A673 (cell line): ENCODE measurements around the gene FBXW5.

Experiments used
- CTCF ChIP-seq: fragments of 300-800, 200-600 bp; sonication (generic); conservative IDR thresholded peaks from 2 replicates; pipeline ENCODE4 v1.5.1; 2017; ENCODE audit warnings: low read depth, mild to moderate bottlenecking, antibody characterized with exemption, low read length, moderate library complexity, mixed read lengths
- EZH2 ChIP-seq: fragments of 200-600 bp; sonication (generic); IDR thresholded peaks from 2 replicates; pipeline ENCODE4 v1.6.1; 2017; ENCODE audit warnings: borderline replicate concordance, low read depth, mild to moderate bottlenecking, mixed read lengths, antibody characterized with exemption, low read length; ENCODE audit not compliant: poor library complexity, severe bottlenecking

DNA sequence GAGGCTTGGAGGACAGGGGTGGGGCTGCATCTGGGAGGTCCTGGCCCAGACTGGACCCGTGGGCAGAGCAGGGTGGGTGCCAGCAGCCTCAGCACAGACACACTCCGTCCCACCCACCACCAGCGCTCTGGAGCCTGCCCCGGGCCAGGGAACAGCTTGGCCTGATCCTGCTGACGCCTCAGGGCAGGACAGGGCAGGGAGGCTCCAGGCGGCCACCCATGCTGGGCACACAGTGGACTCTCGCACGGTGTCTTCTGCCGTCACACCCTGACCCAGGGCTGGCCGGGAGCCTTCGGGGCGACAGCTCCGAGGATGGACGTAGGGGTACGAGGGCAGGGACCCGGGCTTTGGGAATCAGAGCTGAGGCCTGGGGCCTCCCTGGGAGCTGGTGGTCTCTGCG, 24.6 kb upstream of the FBXW5 start:
- TF ChIP-seq CTCF (no peak), EZH2 (no peak)
